ENCODE results near the gene SLC16A13. TPM values are rescaled to one million over a fixed set of nuclear protein-coding genes. Genes with fewer than 3 reads are reported as not detected.

Gene SLC16A13
- total RNA-seq, 6 experiments from 2014 or later = 1.6 to 3.4 (median 1.9) TPM

DNA sequence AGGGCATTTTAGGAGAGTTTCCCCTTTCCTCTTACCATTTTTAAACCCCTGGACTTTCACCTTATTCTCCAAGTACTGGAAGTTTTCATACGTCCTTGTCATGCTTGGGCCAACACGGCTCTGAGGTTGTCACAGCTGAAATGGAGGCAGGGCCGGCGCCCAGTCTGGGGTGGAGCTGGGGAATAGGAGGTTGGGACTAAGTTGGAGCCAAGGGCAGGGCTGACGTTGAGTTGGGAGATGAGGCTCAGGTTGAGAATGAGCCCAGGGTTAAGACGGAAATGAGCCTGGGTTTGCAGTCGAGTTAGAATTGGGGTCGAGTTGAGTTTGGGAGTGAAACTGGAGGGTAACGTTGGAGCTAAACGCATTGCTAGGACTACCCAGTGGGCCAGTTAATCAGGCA is 42.9 kb downstream of the SLC16A13 start:
- Mint-ChIP-seq H3K36me3 (ENCODE audit: low read depth) (no peaks in the 10 kb centered on the region; the same call in 1 of the 2 replicates), H3K4me3 (no peak overlapping the region), H3K9me3 (no peaks in the 10 kb centered on the region), H3K4me1 (ENCODE audit: low read depth) (peaks cover 5% of the 10 kb centered on the region; the same call in 1 of the 2 replicates), H3K27me3 (ENCODE audit: insufficient read depth) (peaks cover 24% of the 10 kb centered on the region), H3K27ac (no peak overlapping the region)
- TF ChIP-seq, protein P1, sequence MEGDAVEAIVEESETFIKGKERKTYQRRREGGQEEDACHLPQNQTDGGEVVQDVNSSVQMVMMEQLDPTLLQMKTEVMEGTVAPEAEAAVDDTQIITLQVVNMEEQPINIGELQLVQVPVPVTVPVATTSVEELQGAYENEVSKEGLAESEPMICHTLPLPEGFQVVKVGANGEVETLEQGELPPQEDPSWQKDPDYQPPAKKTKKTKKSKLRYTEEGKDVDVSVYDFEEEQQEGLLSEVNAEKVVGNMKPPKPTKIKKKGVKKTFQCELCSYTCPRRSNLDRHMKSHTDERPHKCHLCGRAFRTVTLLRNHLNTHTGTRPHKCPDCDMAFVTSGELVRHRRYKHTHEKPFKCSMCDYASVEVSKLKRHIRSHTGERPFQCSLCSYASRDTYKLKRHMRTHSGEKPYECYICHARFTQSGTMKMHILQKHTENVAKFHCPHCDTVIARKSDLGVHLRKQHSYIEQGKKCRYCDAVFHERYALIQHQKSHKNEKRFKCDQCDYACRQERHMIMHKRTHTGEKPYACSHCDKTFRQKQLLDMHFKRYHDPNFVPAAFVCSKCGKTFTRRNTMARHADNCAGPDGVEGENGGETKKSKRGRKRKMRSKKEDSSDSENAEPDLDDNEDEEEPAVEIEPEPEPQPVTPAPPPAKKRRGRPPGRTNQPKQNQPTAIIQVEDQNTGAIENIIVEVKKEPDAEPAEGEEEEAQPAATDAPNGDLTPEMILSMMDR (IDR thresholded peaks at IDR 0.05) = no peak
- DNase-seq = no peak

DNA sequence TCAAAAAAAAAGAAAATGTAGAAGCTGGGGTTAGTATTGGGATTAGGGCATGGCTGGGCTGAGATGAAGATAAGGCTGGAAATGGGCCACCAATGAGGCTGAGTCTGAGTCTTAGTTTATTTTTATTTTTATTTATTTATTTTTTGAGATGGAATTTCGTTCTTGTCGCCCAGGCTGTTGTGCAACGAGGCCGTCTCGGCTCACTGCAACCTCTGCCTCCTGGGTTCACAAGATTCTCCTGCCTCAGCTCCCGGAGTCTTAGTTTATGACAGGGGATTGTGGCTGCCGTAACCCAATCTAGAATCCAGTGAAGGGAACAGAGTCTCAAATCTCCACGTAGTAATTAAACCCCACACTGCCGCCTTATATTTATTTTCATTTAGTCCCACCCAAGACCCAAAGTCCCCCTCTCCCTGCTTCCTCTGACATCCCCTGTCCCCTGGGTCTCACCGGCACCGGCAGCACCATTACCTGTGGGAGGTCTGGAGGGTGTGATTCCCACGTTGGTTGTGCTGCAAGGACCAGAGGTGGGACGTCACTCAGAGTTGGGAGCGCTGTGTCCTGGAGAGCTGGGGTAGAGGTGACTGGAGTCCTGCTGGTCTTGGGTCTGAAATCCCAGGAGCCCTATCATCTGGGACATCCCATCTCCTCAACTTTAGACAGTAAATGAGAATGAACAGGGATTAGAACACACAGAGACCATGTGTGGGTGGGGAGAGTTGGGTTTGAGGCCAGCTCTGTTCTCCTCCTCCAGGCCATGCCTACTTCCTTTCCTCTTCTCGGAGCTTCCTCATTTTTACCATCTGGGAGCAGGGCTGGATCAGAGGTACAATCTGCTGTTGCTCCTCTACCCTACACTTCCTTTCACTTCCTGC is 44.0 kb downstream of the SLC16A13 start, which contains the start of gene CLEC10A:
Gene CLEC10A, minus strand, starts transcription at position 671 of the 875 bp plus-strand sequence. CDS start 1,439 bp downstream, outside the sequence.
- Mint-ChIP-seq H3K36me3 (ENCODE audit: low read depth) (no peaks in the 10 kb centered on the region; the same call in 1 of the 2 replicates), H3K4me3 (no peak within 1 kb of the TSS), H3K4me1 (ENCODE audit: low read depth) (peaks cover 6% of the 10 kb centered on the region; the same call in 1 of the 2 replicates), H3K9me3 (no peaks in the 10 kb centered on the region), H3K27me3 (ENCODE audit: insufficient read depth) (peaks cover 24% of the 10 kb centered on the region), H3K27ac (no peak within 1 kb of the TSS)
- TF ChIP-seq, protein P1 (IDR thresholded peaks at IDR 0.05) = no peak
- DNase-seq = no peak

DNA sequence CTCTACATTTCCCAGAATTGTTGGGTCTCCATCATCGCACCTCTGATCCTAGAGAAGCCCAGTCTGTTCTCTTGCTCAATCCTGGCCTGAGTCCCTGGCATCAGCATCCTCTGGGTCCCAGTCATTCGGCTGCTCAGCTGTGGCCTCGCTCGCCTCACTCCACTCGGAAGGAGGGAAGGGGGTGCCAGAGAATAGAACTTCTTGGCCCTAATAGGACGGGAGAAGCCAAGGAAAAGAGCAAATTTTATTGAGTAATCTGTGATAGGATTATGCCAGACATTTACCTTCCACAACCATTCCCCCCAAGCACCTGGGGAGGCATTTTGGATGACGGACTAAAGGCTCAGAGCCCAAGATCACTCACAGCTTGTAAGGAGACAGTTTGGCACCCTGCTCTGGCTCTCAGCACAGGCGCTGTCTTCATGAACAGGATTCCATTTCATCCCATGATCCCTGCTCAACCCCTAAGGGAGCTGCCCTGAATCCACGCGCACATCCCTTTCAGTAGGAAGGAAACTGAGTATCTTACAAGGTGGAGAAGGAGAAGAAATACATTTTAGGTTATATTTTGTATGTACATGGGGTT is 44.7 kb downstream of the SLC16A13 start:
- H3K27me3 Mint-ChIP-seq (ENCODE audit: insufficient read depth) = peaks cover 24% of the 10 kb centered on the region
- H3K9me3 Mint-ChIP-seq = no peaks in the 10 kb centered on the region
- TF ChIP-seq, protein P1 (IDR thresholded peaks at IDR 0.05) = no peak
- no peaks in the 10 kb centered on the region; the same call in 1 of the 2 replicates for H3K36me3 Mint-ChIP-seq (ENCODE audit: low read depth)
- H3K4me1 Mint-ChIP-seq (ENCODE audit: low read depth) = peaks cover 6% of the 10 kb centered on the region; the same call in 1 of the 2 replicates
- no peak overlapping the region for H3K27ac Mint-ChIP-seq
- H3K4me3 Mint-ChIP-seq = no peak overlapping the region
- no peak for DNase-seq

DNA sequence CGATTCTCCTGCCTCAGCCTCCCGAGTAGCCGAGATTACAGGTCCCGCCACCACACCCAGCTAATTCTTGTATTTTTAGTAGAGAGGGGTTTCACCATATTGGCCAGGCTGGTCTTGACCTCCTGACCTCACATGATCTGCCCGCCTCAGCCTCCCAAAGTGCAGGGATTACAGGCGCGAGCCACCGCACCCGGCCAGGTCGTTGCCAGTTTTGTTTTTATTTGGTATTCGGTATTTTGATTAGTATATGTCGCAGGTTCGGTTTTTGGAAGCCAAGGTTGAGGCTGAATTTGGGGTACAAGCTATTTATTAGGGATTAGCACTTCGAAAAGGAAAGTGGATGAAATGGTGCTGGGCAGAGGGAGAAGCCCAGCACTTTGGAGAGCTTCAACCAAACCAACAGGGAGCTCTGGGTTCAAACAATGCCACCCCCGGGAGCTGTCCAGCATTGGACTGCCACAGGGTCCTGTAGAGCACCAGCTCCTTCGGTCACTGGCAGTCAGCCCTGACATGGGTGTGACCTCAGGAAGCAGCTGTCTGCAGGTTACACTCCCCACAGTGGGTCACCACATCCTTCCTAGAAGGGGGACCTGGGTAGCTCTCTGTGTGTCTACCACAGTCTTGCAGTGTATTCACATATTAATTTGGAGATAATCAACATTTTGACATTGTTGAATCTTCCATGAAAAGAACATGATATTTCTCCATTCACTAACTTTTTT is 45.7 kb downstream of the SLC16A13 start:
- peaks cover 6% of the 10 kb centered on the region; the same call in 1 of the 2 replicates for H3K4me1 Mint-ChIP-seq (ENCODE audit: low read depth)
- H3K27me3 Mint-ChIP-seq (ENCODE audit: insufficient read depth) = peaks cover 24% of the 10 kb centered on the region
- no peak overlapping the region for H3K27ac Mint-ChIP-seq
- no peak for DNase-seq
- TF ChIP-seq, protein P1 (IDR thresholded peaks at IDR 0.05) = no peak
- no peak overlapping the region for H3K4me3 Mint-ChIP-seq
- H3K36me3 Mint-ChIP-seq (ENCODE audit: low read depth) = no peaks in the 10 kb centered on the region; the same call in 1 of the 2 replicates
- H3K9me3 Mint-ChIP-seq = no peaks in the 10 kb centered on the region

DNA sequence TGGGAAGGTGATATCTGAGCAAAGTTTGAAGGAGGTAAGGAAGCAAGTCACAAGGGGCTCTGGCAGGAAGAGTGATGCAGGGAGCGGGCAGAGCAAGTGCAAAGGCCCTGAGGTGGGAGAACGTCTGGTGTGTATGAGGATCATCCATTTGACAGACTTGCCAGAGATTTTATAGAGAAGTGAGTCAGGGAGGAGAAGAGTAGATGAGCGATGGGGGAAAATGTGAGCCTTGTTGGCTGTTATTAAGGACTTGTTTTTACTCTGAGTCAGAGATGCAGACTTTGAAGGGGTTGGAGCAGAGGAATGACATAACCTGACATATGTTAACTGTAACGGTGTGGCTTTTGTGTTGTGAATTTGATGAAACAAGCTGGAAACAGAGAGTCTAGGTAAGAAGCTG is 47.8 kb downstream of the SLC16A13 start:
- Mint-ChIP-seq H3K36me3 (ENCODE audit: low read depth) (no peaks in the 10 kb centered on the region; the same call in 1 of the 2 replicates), H3K9me3 (no peaks in the 10 kb centered on the region), H3K4me3 (no peak overlapping the region), H3K4me1 (ENCODE audit: low read depth) (peaks cover 6% of the 10 kb centered on the region; the same call in 1 of the 2 replicates), H3K27me3 (ENCODE audit: insufficient read depth) (peaks cover 33% of the 10 kb centered on the region), H3K27ac (no peak overlapping the region)
- DNase-seq = no peak
- TF ChIP-seq, protein P1 (IDR thresholded peaks at IDR 0.05) = no peak
